A549 (cell line): ENCODE data around the gene SRR.

Source experiments
- BHLHE40 ChIP-seq: IDR thresholded peaks from 2 replicates; pipeline ENCODE4 v1.6.1; 2012; ENCODE audit warnings: low read depth, low read length, inconsistent platforms
- EP300 ChIP-seq, 2 experiments: fragments of >200 bp; sonication (Bioruptor Twin); formaldehyde crosslinking; IDR thresholded peaks; 2 replicates in 1 of 2; 3 replicates in 1 of 2; pipeline ENCODE4 v1.6.1; 2016 to 2017
- FOSL2 ChIP-seq, 2 experiments: fragments of 450-650 bp in 1 of 2; fragments of >200 bp in 1 of 2; sonication (Bioruptor Twin) in 1 of 2; formaldehyde crosslinking; IDR thresholded peaks; 2 replicates each; pipeline versions ENCODE4 v1.5.0 to v1.6.1; 2016 to 2020; ENCODE audit warnings: mild to moderate bottlenecking in 1 of 2, moderate library complexity in 1 of 2
- MAX ChIP-seq: IDR thresholded peaks from 2 replicates; pipeline ENCODE4 v1.6.1; 2012
- MYC ChIP-seq: IDR thresholded peaks from 2 replicates; pipeline ENCODE4 v1.6.1; 2012; ENCODE audit warnings: mild to moderate bottlenecking, inconsistent platforms, low read length, improper control_type of control experiment, borderline replicate concordance
- POLR2A ChIP-seq: IDR thresholded peaks from 2 replicates; pipeline ENCODE4 v1.6.1; 2012; ENCODE audit warnings: mild to moderate bottlenecking, low read length
- POLR2AphosphoS2 ChIP-seq: conservative IDR thresholded peaks from 2 replicates; pipeline ENCODE4 v1.6.1; 2012; ENCODE audit warnings: low read length, improper control_type of control experiment, inconsistent platforms

DNA sequence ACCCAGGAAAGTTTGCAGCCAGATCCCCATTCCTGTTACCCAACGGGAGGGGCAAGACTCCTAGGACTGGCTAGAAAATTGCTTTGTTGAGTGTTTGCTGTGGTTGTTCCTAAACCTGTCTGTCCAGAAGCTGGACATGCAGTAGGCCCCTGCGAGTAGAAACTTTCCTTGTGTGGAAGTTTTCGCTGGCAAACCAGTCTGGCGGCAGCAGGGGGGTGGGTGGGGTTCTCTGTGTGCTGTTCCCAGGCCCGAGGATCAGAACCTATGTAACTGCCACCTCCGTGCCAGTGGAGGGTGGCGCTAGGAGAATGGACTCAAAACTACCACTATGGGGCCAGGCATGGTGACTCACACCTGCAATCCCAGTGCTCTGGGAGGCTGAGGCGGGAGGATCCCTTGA lies 42.7 kb downstream of the SRR start:
- TF ChIP-seq MAX = no peak
- no peak for TF ChIP-seq EP300 (IDR thresholded peaks at IDR 0.05)
- no peak for TF ChIP-seq POLR2A
- TF ChIP-seq MYC = no peak
- TF ChIP-seq FOSL2 (IDR thresholded peaks at IDR 0.05) = no peak
- 0 out of 2 replicates have a peak, but pooled peaks have one; percentile 8 for TF ChIP-seq FOSL2 (CRISPR knock-in tag; IDR thresholded peaks at IDR 0.05)
- no peak for TF ChIP-seq BHLHE40
- no peak for TF ChIP-seq POLR2AphosphoS2
